Inferior parietal cortex (tissue), 1 donor: Measurements from ENCODE around the gene TH.
A peak's percentile ranks its signal among the peaks of the same experiment; 100 is the strongest.

Experiments
- DNase-seq: peaks from one replicate; pipeline ENCODE4 v3.0.0-alpha.2; 2016; ENCODE audit errors: extremely low spot score

Gene TH

DNA sequence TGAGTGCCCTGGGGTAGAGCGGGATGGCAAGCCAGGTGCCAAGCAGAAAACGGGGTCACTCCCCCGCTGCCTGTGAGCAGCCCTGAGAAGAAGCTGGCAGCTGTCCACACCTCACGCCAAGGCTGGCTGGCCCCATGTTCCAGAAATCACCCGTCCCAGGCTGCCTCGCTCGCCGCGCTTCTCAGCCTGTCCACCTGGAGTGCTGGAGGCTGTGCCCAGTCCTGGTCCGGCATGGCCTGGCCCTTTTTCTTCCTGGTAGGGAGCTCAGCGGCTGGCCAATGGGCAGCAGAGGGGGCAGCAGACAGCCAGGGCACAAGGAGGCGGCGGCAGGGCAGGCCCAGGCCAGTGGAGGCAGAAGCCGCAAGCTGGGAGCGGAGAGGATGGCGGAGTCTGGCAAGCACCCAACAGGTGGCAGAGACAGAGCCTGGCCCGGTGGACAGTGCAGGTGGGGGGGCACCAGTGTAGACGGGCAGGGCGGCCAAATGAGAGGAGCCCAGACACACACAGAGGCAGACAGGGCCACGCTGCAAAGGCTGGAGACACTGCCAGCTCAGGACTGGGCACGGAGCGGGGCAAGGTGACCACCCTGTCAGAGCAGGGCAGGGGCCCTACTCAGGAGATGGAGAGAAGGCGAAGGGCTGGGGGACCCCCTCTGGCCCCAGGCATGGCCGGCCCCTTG is 37.2 kb upstream of the TH start:
- DNase-seq, result no peak

DNA sequence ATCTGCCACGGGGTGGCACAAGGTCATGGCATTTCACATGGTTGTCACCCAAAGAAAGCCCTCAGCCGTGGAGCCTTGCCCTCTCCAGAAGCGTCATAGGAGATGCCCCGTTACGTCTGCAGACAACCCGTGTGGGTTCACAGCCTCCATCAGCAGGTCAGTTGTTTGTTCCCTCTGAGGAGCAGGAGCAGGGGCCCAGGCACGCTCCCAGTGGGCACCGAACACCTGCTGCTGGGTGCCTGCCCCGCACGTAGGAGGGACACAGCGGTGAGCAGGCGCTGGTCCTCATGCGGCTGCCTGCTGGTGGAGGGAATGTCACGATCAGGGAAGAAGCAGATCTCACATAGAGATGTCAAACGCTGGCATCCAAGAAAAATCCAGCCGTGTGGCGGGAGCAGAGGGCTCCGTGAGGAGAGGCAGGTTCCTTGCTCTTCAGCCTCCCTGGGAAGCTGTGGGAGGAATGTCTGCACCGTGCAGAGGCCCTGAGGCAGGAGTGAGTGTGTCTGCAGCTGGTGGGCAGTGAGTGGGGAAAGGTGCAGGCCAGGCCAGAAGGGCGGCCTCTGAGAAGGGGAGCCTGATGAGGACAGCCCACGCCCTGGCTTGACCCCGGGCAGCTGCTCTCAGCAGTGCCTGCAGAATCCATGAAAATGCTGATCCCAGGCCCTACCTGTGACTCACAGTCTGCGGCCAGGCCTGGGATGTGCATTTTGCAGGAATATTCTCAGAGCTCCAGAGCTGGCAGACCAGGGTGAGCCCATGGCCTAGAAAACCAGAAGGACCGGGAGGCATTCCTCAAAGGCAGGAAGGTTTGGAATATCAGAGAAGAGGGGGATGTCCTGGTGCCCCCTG is 36.4 kb upstream of the TH start:
- DNase-seq, result no peak

- no peak for DNase-seq
These were observed 35.6 kb upstream of the TH start for GRCh38 chr11:2207212-2207611.

DNA sequence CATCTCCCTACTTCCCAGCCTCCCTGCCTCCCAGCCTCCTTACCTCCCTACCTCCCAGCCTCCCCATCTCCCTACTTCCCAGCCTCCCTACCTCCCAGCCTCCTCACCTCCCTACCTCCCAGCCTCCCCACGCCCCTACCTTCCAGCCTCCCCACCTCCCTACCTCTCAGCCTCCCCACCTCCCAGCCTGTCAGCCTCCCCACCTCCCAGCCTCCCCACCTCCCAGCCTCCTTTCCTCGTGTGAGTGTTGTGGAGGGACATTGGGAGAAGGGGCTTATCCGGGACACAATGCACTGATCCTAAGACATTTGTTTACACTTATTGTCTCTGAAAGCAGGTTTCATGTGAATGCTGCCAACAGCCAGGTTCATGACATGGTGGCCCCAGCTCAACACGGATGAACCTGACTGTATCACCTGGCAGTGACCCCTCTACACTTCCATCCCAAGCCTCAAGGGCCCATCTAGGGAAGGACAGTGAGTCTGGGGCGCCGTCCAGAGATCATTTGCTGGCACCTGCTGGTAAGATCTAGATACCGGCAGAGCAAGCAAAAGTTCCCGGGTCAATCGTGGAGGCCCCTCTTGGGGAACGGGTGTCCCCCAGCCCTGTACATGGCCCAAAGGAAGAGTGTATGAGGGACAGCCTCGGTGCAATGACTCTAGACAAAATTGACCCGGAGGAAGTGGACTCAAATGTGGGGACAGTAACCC is 34.5 kb upstream of the TH start:
- no peak for DNase-seq

GRCh38 chr11:2205214-2205720 is 33.7 kb upstream of the TH start:
- no peak for DNase-seq

DNA sequence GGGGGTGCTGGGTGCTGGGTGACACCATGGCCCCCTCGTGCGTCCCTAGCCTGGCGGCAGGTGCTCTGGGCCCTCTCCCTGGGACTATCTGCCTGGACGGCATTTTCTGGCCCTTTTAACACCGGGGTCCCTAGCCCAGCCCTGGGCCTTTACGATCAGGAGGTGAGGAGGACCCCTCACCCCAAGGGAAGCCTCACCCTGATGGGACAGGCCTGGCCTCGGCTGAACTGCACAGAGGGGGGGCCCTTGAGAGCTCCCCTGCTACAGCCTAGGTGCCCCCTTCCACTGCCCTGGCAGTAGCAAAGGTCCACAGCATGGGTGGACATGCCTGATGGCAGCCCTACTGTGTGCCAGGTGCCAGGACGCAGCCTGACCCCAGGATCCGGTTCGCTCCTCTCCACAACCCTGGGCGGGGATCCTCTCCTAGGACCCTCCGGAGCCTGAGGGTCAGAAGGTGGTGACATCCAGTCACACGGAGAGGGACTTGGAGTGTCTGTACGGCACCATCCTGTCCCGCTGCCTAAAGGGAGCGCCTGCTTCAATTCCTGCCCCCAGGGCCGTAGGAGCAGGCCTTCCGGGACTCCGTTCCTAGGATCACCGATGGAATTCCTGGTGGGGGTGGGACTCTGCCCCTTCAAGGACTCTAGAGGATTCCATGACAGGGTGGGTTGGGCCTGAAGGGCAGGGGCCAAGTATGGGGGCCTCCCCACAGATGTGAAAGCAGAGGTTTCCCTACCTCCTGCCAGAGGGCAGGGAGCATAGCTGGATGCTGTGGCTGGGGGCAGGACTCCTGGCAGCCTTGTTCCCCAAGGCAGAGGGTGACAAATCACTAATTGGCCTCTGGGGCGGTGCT is 33.0 kb upstream of the TH start:
- no peak for DNase-seq

DNA sequence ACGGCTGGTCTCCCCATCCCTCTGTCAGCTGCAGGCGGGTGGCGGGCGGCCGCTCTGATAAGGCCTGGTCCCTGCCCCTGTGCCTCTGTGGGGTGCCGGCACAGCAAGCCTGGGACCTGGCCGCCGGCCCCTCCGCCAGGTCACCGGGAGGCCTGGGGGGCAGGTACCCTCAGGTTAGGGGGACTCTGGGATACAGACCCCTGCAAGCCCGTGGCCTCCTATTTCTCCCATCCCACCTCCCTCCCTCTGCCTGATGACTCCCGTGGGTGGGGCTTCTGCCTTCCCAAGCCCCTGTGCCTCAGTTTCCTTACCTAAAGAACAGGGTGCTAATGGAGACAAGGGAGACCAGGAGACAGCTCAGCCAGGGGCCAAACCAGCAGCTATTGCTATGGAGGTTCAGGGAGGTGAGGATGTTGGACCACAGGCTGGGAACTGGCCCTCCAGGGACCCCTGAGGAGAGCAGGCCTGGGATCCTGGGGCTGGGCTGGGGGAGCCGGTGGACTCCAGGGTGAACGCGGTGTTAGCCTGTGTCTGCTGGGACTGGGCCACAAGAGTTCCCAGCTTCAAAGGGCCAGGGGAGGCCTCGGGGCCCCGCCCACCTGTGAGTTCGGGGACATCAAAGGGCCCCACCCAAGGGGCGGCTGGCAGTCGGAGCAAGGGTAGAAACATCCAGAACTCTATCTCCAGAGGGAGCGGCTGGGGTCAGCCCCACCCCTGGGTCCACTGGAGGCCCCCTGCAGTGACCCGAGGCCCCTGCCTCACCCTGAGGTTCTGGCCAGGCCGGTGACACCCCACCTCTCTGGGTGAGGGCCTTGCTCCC is 32.0 kb upstream of the TH start:
- no peak for DNase-seq

DNA sequence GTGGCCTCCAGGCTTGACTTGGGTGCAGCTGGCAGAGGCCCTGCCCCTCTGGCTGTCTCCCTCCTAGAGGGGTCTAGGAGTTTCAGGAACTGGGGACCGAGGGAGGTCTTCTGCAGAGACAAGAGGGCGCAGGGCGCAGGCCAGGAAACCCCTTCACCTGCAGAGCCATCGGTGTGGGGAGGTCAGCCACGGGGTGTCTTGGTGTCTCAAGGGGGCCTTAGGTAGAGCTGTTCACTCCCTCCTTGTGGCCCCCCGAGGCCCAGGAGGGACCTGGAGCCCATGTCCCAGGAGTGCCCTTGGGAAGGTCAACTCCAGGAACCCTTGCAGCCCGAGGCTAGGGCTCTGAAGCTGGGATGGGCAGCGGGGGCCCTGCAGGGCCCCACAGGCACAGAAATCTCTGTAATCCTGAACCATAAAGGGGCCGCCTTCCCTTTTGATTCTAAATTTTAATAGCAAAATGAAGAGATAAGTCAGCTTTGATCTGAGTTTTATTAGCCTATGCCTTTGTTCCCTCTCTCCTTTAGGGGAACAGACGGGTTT is 31.4 kb upstream of the TH start:
- DNase-seq, result no peak

DNA sequence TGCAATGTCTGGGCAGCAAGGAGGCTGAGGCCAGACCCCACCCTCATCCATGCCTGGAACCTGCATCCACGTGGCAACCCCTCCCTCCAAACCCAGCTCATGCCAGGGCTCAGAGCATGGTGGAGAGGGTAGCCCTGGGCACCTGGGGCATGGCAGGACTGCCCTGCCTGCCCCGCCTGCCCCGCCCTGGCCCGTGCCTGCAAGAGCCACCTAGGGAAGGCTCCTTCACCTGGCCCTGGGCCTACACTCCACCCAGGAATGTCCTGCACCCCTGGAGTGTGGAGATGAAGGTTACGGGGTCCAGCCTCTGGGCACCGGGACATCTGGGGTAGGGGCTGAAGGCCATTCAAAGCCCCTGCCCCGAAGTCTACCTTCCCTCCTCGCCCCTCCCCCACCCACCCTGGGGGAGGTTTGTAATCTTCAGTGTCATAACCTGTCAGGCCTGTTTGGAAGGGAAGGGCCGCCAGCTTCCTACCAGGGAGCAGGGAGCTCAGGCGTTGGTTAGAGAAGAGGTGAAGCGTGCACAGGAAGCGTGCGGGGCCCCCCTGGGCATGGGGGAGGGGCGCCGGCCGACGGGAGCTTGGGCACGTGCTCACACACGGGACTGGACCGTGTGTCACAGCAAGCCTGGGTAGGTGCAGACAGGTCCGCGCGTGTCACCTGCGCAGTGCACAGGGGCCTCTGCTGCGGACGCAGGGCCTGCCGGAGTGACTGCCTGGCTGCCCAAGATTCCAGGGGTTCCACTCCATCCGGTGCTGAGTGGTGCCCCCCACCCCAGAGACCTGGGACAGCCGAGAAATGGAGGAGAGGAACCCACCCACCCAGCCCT is 30.7 kb upstream of the TH start:
- DNase-seq, result no peak

DNA sequence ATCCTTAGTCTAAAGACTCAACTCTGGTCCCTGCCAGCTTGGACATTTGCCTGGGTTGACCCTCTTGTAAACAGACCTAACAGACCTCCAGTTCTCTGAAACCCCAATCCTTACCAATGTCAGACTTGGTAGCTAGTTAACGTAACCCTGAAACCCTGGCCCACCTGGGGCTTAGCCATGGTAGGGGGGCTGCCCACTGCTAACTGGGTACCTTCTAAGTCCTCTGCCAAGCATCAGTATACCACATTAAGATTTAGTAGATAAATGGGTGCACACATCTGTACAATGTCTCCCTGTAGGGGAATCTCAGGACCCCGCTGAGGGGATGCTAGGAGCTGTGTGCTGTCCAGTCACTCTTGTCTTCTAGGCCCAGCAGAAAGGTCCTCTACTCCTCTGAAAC is 29.9 kb upstream of the TH start:
- no peak for DNase-seq

DNA sequence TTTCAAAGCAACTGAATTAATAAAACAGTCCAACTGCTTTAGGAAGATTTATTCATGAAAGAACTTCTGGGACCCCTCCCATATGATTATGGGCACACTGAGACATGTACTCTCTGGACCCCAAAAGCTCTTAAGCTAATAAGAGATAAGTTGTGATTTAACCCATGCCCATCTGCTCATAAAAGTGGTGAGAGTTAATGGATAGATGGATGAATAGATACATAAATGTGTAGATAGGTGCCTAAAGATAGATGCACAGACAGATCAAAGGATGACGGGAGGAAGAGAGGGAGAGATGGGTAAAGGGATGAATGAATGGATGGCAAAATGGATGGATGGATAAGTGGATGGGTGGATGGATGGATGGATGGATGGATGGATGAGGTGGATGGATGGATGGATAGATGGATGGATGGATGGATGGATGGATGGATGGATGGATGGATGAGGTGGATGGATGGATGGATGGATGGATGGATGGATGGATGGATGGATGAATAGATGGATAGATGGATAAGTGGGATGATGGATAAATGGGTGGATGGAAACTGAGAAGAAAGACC is 29.4 kb upstream of the TH start:
- DNase-seq, result no peak

- DNase-seq, result no peak
These were observed 28.9 kb upstream of the TH start for GRCh38 chr11:2200536-2200935.

- DNase-seq, result no peak
These were observed 28.1 kb upstream of the TH start for GRCh38 chr11:2199466-2200341.

DNA sequence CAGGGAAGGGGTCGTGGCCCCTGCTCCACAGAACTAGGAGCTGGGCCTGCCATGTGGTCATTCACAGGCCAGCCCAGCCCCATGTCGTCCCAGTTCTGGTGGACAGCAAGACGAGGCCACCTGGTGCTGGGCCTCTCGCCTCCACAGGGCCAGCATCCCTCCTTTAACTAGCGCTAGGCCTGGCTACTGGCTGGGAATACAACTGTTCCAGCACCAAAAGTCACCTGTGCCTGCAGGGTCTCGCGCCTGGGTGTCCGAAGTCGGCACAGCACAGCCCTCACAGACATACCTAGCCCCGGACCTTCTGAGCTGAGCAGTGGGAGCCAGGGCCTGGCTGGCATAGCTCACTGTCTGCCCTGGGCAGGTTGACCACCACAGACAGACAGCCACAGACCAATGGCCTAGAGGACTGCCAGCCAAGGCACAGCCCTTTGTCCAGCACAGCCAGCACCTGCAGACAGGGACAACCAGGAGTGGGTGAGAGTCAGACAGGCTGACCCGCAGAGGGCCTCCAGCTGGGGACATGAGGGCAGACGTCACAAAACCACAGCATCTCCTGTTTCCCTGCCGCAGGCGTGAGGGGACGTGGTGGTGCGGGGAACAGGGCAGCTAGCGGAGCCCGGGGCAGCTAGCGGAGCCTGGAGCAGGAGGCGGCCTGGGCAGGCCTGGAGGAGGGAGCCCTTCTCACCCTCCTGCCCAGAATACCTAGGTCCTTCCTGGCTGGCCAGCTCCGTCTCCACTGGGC is 27.2 kb upstream of the TH start:
- DNase-seq, result no peak

- no peak for DNase-seq
These were observed 26.3 kb upstream of the TH start for GRCh38 chr11:2197771-2198520.

- DNase-seq, result peak; percentile 48
These were observed 25.6 kb upstream of the TH start for GRCh38 chr11:2196970-2197770.
